Body of pancreas (tissue), 4 donors: ENCODE results near the gene STX1B. TPM values are rescaled to one million over a fixed set of nuclear protein-coding genes. Genes with fewer than 3 reads are reported as not detected.
A peak's percentile ranks its signal among the peaks of the same experiment; 100 is the strongest.

Source experiments
- ATAC-seq: fragments of 150-250 bp; one replicate; pipeline ENCODE4 v1.9.1; 2016
- DNase-seq, 4 donors: peaks; one replicate each; pipeline ENCODE4 v3.0.0-alpha.2; 2019
- H3K27ac ChIP-seq, 4 donors: fragments of 200-600 bp; sonication (generic); 1 replicate in 3 of 4; 2 replicates in 1 of 4; pipeline versions ENCODE4 v1.5.1 to v1.6.1; 2016 to 2019; ENCODE audit warnings: mild to moderate bottlenecking in 1 of 4, mixed read lengths in 1 of 4, moderate library complexity in 1 of 4
- H3K27me3 ChIP-seq, 2 donors: fragments of 200-600 bp; sonication (generic); one replicate each; pipeline ENCODE4 v1.6.0; 2016; ENCODE audit warnings: mild to moderate bottlenecking in 1 of 2
- H3K36me3 ChIP-seq, 2 donors: fragments of 200-600 bp; sonication (generic); replicated peaks in 1 of 2; 2 replicates each; pipeline ENCODE4 v1.5.1; 2016; ENCODE audit warnings: low read depth in 2 of 2; ENCODE audit not compliant: insufficient read depth in 1 of 2
- H3K4me1 ChIP-seq: fragments of 200-600 bp; sonication (generic); one replicate; pipeline ENCODE4 v1.6.0; 2016
- H3K4me3 ChIP-seq, 2 donors: fragments of 200-600 bp; sonication (generic); 1 replicate in 1 of 2; 2 replicates in 1 of 2; pipeline ENCODE4 v1.5.1; 2016 to 2019
- H3K9me3 ChIP-seq, 3 donors: fragments of 200-600 bp; sonication (generic); 1 replicate in 2 of 3; 2 replicates in 1 of 3; pipeline ENCODE4 v1.5.1; 2016
- POLR2A ChIP-seq, 3 donors: fragments of 450-650 bp; IDR thresholded peaks; one replicate each; pipeline ENCODE4 v1.6.1; 2016; ENCODE audit warnings: antibody characterized with exemption in 3 of 3, mild to moderate bottlenecking in 2 of 3
- WGBS, 2 donors: methylation state at CpG; one replicate each; pipeline ENCODE4 v1.1.5; 2017; 5-methylcytosine and 5-hydroxymethylcytosine counted together
- intact Hi-C: fragments of 100-400 bp; cut with DNase I; formaldehyde crosslinking; loops from one replicate; pipeline ENCODE4 v1.15.1; 2023
- total RNA-seq, 2 donors: library from RNA; depleted of rRNA; stranded (reverse); fragments of >200 nt; gene quantifications; one replicate each; pipeline ENCODE4 v1.1.0, GENCODE V29; 2016
- TF ChIP-seq, protein P1 (sequence below), 7 experiments: fragments of 450-650 bp in 4 of 7; fragments of 200-600 bp in 3 of 7; sonication (generic) in 3 of 7; IDR thresholded peaks; one replicate each; pipeline ENCODE4 v1.5.1; 2016 to 2019; ENCODE audit warnings: antibody characterized with exemption in 7 of 7

STX1B gene
- total RNA-seq, 2 donors from 2014 or later = 0.26 to 0.33 TPM

DNA sequence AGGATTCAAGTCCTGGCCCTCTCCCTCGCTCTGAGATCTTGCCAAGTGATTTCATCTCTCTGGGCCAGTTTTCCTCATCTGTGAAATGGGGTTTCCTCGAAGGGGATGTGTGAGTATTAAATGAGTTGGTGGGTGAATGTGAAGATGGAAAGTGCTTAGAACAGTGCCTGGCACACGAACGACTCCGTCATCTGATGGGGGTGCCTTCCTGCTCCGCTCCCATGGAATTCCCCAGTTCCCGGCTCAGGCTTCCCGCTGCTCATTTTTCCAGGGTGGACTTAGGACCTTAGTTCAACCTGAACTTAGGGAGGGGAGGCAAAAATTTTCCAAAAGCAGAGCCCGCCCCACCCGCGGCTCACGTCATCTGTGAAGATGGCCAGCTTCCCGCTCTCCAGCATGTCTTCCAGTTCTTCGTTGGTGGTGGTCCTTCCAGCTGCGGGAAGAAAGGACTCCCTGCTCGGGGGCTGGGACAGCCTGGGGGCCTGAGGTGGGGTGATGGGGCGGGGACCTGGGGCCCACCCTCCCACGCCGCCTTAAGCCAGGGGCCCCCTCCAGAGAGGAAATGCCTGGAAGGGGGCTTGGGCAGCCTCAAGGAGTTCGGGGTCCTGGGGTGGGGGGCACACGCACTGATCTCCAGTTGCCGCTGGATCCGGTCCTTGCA is 14.0 kb downstream of the STX1B start:
- no peaks in the 10 kb centered on the region for H3K36me3 ChIP-seq
- TF ChIP-seq POLR2A (IDR thresholded peaks at IDR 0.05) = no peak
- TF ChIP-seq, protein P1, sequence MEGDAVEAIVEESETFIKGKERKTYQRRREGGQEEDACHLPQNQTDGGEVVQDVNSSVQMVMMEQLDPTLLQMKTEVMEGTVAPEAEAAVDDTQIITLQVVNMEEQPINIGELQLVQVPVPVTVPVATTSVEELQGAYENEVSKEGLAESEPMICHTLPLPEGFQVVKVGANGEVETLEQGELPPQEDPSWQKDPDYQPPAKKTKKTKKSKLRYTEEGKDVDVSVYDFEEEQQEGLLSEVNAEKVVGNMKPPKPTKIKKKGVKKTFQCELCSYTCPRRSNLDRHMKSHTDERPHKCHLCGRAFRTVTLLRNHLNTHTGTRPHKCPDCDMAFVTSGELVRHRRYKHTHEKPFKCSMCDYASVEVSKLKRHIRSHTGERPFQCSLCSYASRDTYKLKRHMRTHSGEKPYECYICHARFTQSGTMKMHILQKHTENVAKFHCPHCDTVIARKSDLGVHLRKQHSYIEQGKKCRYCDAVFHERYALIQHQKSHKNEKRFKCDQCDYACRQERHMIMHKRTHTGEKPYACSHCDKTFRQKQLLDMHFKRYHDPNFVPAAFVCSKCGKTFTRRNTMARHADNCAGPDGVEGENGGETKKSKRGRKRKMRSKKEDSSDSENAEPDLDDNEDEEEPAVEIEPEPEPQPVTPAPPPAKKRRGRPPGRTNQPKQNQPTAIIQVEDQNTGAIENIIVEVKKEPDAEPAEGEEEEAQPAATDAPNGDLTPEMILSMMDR (IDR thresholded peaks at IDR 0.05) = no peak
- intact Hi-C loops = no loop called here
- ATAC-seq (peak; percentile 19), DNase-seq (peak in 1 of 4 donors; percentile 31)
- WGBS, 2 donors = 19 to 34% methylated on average over 11 to 23 of the region's 23 CpGs
- peaks cover 27% of the 10 kb centered on the region for H3K4me1 ChIP-seq
- H3K27ac ChIP-seq = peak overlapping the region in 3 of 4 donors; percentile 3 to 81 (median 67)
- H3K27me3 ChIP-seq = no peaks in the 10 kb centered on the region
- H3K4me3 ChIP-seq = no peak overlapping the region
- H3K9me3 ChIP-seq = no peaks in the 10 kb centered on the region

DNA sequence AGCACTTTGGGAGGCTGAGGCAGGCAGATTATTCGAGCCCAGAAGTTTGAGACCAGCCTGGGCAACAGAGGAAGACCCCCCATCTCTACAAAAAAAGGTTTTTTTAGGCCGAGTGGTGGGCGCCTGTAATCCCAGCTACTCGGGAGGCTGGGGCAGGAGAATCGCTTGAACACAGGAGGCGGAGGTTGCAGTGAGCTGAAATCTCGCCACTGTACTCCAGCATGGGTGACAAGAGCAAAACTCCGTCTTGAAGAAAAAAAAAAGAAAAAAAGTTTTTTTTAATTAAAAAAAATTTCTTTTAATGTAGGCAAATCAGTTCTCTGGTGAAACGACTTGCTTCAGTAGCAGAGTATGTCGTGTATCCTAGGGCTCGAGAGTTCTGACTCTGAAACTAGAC is 14.5 kb downstream of the STX1B start:
- no peak overlapping the region for H3K4me3 ChIP-seq
- intact Hi-C loops = no loop called here
- no peaks in the 10 kb centered on the region for H3K36me3 ChIP-seq
- ATAC-seq (no peak), DNase-seq (no peak)
- peaks cover 27% of the 10 kb centered on the region for H3K4me1 ChIP-seq
- H3K27ac ChIP-seq = peak overlapping the region in 1 of 4 donors; percentile 81
- no peaks in the 10 kb centered on the region for H3K27me3 ChIP-seq
- WGBS, 2 donors = 81 to 82% methylated on average over 11 of the region's 11 CpGs
- H3K9me3 ChIP-seq = no peaks in the 10 kb centered on the region
- no peak for TF ChIP-seq POLR2A (IDR thresholded peaks at IDR 0.05)
- TF ChIP-seq, protein P1 (IDR thresholded peaks at IDR 0.05) = no peak

DNA sequence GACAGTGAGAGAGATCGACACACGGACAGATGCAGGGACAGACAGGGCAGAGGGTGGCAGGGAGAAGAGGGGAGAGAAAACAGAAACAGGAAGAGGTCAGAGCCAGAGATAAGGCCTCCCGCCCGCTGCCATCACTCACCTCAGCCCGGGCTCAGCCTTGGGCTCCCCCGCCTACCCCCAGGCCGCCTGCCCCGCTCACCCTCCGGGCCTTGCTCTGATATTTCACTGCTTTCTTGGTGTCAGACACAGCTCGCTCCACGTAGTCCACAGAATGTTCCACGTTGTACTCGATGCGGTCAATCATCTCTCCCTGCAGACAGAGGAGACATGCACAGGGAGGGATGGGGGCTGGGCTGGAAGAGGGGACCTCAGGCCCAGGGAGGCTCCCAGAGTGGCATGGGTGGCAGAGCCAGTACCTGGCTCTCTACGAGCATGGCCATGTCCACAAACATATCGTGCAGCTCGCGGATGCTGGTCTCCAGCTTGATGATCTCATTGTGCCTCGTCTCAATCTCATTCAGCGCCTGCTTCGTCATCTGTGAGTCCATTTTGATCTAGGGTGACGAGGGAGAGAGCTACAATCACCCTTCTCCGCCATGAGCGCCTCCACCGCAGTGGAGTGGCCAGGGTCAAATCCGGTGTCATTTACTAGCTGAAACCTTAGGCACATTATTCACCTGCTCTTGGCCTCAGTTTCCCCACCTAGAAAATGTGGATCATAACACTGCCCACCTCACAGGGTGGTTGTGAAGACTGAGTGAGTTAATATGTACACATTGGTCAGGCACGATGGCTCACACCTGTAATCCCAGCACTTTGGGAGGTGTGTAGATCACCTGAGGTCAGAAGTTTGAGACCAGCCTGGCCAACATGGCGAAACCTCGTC is 17.3 kb downstream of the STX1B start:
- no peak for ATAC-seq
- Histone ChIP-seq H3K4me1 (peaks cover 17% of the 10 kb centered on the region), H3K36me3 (peaks cover 0 to 2% of the 10 kb centered on the region in 2 donors), H3K27me3 (no peaks in the 10 kb centered on the region), H3K4me3 (no peak overlapping the region), H3K9me3 (no peaks in the 10 kb centered on the region), H3K27ac (no peak overlapping the region)
- intact Hi-C loops = no loop called here
- WGBS, 2 donors = 67 to 81% methylated on average over 26 to 28 of the region's 29 CpGs
- DNase-seq = no peak
- TF ChIP-seq POLR2A (IDR thresholded peaks at IDR 0.05) = no peak
- TF ChIP-seq, protein P1 (IDR thresholded peaks at IDR 0.05) = no peak

DNA sequence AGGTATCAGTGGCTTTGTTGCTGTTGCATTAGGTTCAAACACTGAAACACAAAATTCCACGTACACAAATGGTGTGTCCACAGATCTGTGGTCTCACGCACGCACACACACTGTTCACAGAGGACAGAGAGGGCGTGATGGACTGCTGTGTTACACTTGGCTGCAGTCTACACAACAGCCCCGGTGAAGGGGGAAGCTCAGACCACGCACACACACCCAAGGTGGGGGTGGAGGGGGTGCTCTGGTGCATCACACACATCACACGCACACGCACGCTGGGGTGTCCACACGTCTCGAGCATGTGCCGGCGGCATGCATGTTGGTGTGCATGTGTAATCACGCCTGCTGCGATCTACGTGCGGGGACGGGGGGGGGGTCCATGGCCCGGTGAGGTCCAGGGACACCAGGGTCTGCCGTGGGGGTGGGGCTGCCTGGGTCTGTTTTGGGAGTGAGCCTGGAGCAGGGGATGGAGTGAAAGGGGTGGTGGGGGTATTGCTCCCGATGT is 18.1 kb downstream of the STX1B start:
- TF ChIP-seq, protein P1 (IDR thresholded peaks at IDR 0.05) = no peak
- TF ChIP-seq POLR2A (IDR thresholded peaks at IDR 0.05) = no peak
- ATAC-seq = no peak
- no peaks in the 10 kb centered on the region for H3K27me3 ChIP-seq
- no peak overlapping the region for H3K4me3 ChIP-seq
- H3K36me3 ChIP-seq = peaks cover 0 to 2% of the 10 kb centered on the region in 2 donors
- WGBS, 2 donors = 62 to 77% methylated on average over 6 to 21 of the region's 21 CpGs
- no peak overlapping the region for H3K27ac ChIP-seq
- intact Hi-C loops = no loop called here
- peaks cover 9% of the 10 kb centered on the region for H3K4me1 ChIP-seq
- DNase-seq = no peak
- H3K9me3 ChIP-seq = no peaks in the 10 kb centered on the region
